Natural killer cell treated with Interleukin-12 subunit alpha and Interleukin-12 subunit beta and Interleukin-15 and Interleukin-18, amount 100 ng/mL, for 72 hours (primary cell): ENCODE results near the gene FCHSD2. TPM values are rescaled to one million over a fixed set of nuclear protein-coding genes. Genes with fewer than 3 reads are reported as not detected.
A peak's percentile ranks its signal among the peaks of the same experiment; 100 is the strongest.

Source experiments
- ATAC-seq, 2 donors: fragments of 150-1000 bp; cut with Tn5 transposase in 1 of 2; sonication (Bioruptor Pico), chemical (Tn5 transposase) in 1 of 2; 2 replicates each; pipeline ENCODE4 v1.10.0; 2021
- DNase-seq: peaks from one replicate; pipeline ENCODE4 v3.0.0; 2022; ENCODE audit warnings: low spot score
- H3K27ac Mint-ChIP-seq, 2 donors: 1 replicate in 1 of 2; 2 replicates in 1 of 2; pipeline ENCODE4 v1.8.0; 2022; ENCODE audit warnings: mixed read lengths in 2 of 2, mild to moderate bottlenecking in 1 of 2, moderate library complexity in 1 of 2
- H3K27me3 Mint-ChIP-seq, 2 donors: 1 replicate in 1 of 2; 2 replicates in 1 of 2; pipeline ENCODE4 v1.8.0; 2022; ENCODE audit warnings: mixed read lengths in 2 of 2
- H3K36me3 Mint-ChIP-seq: one replicate; pipeline ENCODE4 v1.8.0; 2022; ENCODE audit warnings: mixed read lengths
- H3K4me1 Mint-ChIP-seq, 2 donors: 1 replicate in 1 of 2; 2 replicates in 1 of 2; pipeline ENCODE4 v1.8.0; 2022; ENCODE audit warnings: low read depth in 2 of 2, mixed read lengths in 2 of 2, mild to moderate bottlenecking in 1 of 2
- H3K4me3 Mint-ChIP-seq: one replicate; pipeline ENCODE4 v1.8.0; 2022; ENCODE audit warnings: mixed read lengths
- H3K9me3 Mint-ChIP-seq: 2 replicates; pipeline ENCODE4 v1.8.0; 2022; ENCODE audit warnings: mixed read lengths
- total RNA-seq, 2 donors: library from RNA; stranded (reverse); gene quantifications; one replicate each; pipeline ENCODE4 v1.2.3, GENCODE V29; 2022

The FCHSD2 gene
- total RNA-seq, 2 donors from 2014 or later, result 58.8 to 77.3 TPM

DNA sequence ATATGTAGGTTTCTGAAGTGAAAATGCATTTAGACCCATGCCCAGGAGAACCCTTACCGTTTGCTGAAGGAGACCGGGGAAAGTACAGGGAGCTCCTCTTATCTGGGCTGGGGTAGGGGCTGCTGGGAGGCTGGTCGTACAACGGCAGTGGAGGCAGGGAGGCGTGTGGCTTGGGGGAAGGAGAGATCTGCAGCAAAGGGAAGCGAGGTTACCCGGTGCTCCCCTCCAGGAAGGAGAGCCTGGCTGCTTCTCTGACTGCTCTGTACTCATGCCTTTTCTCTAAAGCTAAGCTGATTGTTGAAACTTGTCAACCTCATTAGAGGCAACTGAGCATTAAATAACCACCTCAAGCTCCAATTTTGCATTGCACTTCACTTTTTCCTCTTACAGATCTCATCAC, 300.7 kb downstream of the FCHSD2 start:
- Mint-ChIP-seq H3K27ac (peak overlapping the region in 1 of 2 donors; percentile 25), H3K27me3 (no peaks in the 10 kb centered on the region), H3K36me3 (peaks cover 23% of the 10 kb centered on the region), H3K4me3 (no peak overlapping the region), H3K9me3 (no peaks in the 10 kb centered on the region), H3K4me1 (peaks cover 0 to 7% of the 10 kb centered on the region in 2 donors)
- ATAC-seq (no peak), DNase-seq (no peak)

DNA sequence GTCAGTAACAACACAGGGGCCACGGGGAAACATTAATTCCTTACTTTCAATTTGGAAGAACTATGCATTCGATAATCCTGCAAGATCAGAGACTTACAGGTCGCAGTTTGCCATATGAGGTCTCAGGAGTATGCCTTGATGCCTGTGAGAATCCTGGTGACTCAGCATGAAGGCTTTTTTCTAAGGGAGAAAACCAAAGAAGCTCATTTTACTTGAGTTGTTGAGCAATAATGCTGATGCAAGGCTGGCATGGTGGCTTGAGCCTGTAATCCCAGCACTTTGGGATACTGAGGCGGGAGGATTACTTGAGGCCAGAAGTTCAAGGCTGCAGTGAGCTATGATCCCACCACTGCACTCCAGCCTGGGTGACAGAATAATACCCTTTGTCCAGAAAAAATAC, 301.3 kb downstream of the FCHSD2 start:
- Mint-ChIP-seq H3K27ac (no peak overlapping the region), H3K27me3 (no peaks in the 10 kb centered on the region), H3K4me3 (no peak overlapping the region), H3K36me3 (peaks cover 23% of the 10 kb centered on the region), H3K9me3 (no peaks in the 10 kb centered on the region), H3K4me1 (peaks cover 0 to 7% of the 10 kb centered on the region in 2 donors)
- DNase-seq (no peak), ATAC-seq (no peak)

DNA sequence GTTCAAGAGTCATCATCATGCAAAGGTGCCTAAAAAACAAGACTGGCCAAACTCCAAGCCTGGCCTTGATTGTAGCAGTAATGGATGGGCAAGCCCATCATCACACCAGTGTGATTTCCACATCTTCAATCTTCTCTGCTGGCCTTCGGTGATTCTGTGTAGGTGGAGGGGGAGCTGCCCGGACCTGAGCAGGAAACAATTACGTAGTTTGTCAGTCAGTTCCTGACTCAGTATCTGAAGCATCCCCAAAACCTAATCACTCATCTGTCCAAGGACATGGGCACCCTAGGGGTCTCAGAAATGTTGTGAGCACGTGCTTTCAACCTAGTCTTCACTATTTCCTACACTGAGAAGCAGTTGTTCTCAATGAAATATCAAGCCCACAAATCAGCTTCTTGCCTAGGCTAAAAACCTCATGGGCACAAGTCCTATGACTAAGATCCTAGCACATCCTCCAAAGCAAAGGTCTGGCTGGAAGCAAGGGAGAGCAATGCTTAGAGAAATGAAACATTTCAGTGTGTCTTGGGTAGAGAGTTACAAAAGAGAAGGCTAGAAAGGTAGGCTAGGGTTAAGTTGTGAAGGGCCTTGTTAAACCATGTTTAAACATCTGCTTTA, 303.3 kb downstream of the FCHSD2 start:
- ATAC-seq (no peak), DNase-seq (no peak)
- Mint-ChIP-seq H3K36me3 (peaks cover 23% of the 10 kb centered on the region), H3K4me3 (no peak overlapping the region), H3K4me1 (peaks cover 8 to 15% of the 10 kb centered on the region in 2 donors), H3K27me3 (no peaks in the 10 kb centered on the region), H3K9me3 (no peaks in the 10 kb centered on the region), H3K27ac (peak overlapping the region in 1 of 2 donors; percentile 2)

DNA sequence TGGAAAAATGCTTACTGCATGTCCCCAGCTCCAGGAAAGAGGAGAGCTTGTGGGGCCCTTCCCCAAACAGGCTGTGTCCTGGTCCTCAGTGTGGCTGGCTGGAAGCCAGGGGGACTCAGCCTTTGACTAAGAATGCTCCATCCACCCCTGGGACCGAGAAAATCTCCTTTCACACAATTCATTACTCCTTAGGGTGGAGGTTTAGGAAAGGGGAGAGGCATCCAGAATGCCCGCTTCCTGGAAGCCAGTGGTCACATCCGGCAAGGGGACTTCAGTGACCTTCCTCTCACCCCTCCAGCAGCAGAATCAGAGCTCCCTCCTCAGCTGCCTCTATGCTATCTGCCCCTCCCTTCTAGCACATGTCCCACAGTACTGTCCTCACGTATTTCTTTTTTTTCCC, 306.0 kb downstream of the FCHSD2 start:
- Mint-ChIP-seq H3K9me3 (no peaks in the 10 kb centered on the region), H3K4me3 (no peak overlapping the region), H3K27ac (peak overlapping the region; percentile 78 to 85), H3K36me3 (peaks cover 13% of the 10 kb centered on the region), H3K27me3 (no peaks in the 10 kb centered on the region), H3K4me1 (peaks cover 18 to 26% of the 10 kb centered on the region in 2 donors)
- ATAC-seq (no peak), DNase-seq (no peak)

DNA sequence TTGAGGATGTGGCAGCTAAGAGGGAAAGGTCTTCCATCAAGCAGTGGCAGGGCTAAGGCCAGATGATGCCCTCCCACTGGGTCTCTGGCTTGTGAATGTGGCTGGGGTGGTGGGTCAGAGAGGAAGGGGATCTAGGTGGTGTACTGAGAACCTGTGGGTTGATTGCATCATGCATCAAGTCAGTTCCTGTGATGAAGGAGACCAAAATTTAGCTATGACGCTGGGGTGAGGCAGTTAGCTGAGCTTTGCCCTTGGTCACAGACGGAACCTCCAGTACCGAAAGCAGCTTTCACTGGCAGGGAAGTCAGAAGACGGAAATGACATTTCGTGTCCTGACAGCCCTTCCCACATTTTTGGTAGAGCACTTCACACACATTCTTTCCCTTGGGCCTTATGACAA, 307.2 kb downstream of the FCHSD2 start:
- Mint-ChIP-seq H3K4me1 (peaks cover 26 to 30% of the 10 kb centered on the region in 2 donors), H3K9me3 (no peaks in the 10 kb centered on the region), H3K36me3 (peaks cover 9% of the 10 kb centered on the region), H3K27me3 (no peaks in the 10 kb centered on the region), H3K27ac (peak overlapping the region; percentile 78 to 85), H3K4me3 (peak overlapping the region; percentile 71)
- no peak for DNase-seq
- peak in 1 of 2 donors; percentile 35 for ATAC-seq

DNA sequence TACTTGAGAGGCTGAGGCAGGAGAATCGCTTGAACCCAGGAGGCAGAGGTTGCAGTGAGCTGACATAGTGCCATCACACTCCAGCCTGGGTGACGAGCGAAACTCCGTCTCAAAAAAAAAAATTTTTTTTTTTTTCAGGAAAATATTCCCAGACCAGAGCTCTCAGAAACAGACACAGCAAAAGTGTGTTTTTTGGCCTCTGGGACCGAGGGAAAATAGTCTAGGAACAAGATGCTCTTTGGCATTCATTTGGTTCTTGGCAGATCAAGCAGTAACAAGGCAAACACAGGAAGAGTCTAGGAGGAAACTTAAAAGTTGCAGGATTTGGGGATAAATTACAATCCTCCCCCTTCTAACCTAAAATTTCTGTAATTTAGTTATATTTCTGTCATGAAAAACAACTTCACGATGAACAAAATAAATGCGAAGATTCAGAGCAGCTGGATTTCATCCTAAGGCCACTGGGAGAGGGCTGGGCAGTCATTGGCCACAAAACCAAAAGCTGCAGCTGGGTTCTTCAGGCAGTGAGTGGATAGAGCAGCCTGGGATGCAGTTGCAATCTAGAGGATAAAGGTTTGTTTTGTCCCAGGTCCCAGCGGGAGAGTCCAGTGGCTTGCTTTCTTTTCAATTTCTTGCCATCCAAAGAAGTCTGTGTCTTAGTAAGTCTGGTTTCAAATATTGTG, 308.2 kb downstream of the FCHSD2 start:
- Mint-ChIP-seq H3K27me3 (no peaks in the 10 kb centered on the region), H3K4me3 (no peak overlapping the region)
- no peak for ATAC-seq

DNA sequence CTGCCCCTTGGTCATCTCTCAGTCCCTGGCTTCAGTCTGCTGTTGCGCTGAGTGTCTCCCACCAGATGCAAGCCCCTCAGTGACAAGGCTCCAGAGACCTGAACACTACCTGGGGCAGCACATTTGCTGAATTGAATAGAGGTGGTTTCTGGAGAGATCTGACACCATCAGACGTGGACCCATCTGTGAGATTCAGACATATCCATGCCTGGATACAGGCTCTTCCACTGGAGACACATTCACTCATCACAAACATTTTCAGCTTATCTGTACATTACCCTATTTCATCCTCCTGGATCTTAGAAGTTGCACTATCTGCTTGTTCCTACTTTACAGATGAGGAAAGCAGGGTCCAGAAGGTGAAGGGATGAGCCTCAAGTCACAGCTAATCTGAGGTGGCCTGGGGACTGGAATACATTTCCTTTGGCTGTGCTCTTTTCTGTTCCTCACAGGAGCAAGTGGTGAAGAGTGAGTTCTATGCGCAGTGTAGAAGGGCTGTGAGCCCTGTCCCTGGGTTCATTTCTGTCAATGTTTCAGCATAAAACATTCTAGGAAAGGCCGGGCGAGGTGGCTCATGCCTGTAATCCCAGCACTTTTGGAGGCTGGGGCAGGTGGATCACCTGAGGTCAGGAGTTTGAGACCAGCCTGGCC, 308.9 kb downstream of the FCHSD2 start:
- no peak for ATAC-seq
- DNase-seq, result no peak
- Mint-ChIP-seq H3K27ac (peak overlapping the region; percentile 40 to 68), H3K4me1 (peaks cover 31% of the 10 kb centered on the region in 2 donors), H3K36me3 (no peaks in the 10 kb centered on the region), H3K27me3 (no peaks in the 10 kb centered on the region), H3K4me3 (no peak overlapping the region), H3K9me3 (no peaks in the 10 kb centered on the region)

More for the DNA sequence above, 308.2 kb downstream of the FCHSD2 start:
- Mint-ChIP-seq H3K9me3 (no peaks in the 10 kb centered on the region), H3K36me3 (peaks cover 3% of the 10 kb centered on the region), H3K27ac (peak overlapping the region in 1 of 2 donors; percentile 78), H3K4me1 (peaks cover 26 to 28% of the 10 kb centered on the region in 2 donors)
- DNase-seq, result no peak

DNA sequence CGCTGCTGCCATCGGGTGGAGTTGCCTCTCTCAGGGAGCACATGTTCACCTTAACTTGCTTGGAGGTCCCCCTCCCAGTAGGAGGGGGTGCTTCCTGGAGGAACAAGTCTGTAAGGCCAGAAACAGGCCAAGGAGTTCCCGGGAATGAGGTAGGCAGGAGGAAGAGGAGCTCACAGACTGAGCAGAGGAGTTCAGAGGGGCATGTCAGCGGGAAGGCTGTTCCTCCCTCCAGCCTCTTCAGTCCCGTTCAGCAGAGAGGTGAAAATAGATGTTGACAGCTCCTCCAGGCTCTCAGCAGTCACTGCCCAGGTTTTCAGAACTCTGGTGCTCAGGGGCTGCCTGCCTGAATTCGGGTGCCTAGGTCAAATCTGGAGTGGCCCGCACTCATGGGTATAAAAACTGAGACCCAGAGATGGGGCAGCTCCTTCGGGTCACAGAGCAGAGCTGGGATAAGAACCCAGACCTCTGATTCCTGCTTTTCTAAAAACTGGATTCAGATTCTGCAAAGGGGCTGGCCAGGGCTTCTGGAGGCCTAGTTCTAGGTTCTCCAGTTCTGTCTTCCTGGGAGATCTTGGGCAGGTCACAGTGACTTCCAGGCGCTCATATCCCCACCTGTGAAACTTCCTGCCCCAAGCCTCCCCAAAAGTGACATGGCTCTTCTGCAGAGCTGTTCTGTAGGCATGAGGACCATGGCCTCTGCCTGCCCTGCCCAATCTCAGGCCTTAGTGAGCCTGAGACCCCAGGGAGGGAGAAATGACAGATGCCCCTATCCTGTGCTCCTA, 309.6 kb downstream of the FCHSD2 start:
- H3K27ac Mint-ChIP-seq, result peak overlapping the region; percentile 81 to 90
- no peak for ATAC-seq
- no peak overlapping the region for H3K4me3 Mint-ChIP-seq

DNA sequence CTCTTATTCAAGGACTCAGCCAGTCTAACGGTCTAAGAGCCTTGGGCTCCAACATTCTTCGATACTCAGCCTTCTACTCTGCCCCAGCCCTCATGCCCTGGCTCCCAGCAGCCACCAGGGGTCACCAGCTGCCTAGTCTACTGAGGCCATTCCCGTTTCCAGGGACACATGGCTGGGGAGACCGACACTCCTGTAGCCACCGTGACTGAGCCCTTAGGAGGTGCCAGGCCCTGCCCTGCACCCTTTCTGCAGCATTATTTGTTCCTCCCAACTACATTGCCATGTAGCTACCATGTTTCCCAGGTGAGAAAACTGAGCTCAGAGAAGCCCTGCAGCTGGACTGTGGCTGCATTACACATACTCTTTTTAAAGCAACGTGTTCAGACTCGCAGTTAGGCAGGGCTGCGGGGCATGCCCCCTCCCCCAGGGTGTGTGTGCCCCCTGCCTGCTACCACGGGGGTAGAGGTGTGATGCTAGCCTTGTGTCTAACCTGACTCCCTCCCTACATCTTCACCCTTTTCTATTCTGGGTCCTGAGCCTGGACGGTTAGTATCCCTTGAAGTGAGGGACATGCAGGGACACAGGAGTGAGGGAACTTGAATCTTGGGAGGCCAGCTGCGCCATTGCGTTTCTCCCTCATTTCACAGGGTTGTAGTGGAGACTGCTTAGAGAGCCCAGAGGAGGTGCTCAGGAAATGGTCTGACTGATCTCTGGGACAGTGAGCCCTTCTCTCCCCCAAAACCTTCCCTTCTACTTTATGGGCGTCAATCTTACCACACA, 310.4 kb downstream of the FCHSD2 start:
- Mint-ChIP-seq H3K27ac (peak overlapping the region; percentile 81 to 90), H3K27me3 (no peaks in the 10 kb centered on the region), H3K9me3 (no peaks in the 10 kb centered on the region), H3K36me3 (no peaks in the 10 kb centered on the region), H3K4me3 (no peak overlapping the region), H3K4me1 (peaks cover 35 to 39% of the 10 kb centered on the region in 2 donors)
- DNase-seq, result no peak
- peak in 1 of 2 donors; percentile 56 for ATAC-seq

More for the DNA sequence above, 309.6 kb downstream of the FCHSD2 start:
- H3K9me3 Mint-ChIP-seq, result no peaks in the 10 kb centered on the region
- no peak for DNase-seq
- peaks cover 35 to 38% of the 10 kb centered on the region in 2 donors for H3K4me1 Mint-ChIP-seq
- no peaks in the 10 kb centered on the region for H3K27me3 Mint-ChIP-seq
- no peaks in the 10 kb centered on the region for H3K36me3 Mint-ChIP-seq

DNA sequence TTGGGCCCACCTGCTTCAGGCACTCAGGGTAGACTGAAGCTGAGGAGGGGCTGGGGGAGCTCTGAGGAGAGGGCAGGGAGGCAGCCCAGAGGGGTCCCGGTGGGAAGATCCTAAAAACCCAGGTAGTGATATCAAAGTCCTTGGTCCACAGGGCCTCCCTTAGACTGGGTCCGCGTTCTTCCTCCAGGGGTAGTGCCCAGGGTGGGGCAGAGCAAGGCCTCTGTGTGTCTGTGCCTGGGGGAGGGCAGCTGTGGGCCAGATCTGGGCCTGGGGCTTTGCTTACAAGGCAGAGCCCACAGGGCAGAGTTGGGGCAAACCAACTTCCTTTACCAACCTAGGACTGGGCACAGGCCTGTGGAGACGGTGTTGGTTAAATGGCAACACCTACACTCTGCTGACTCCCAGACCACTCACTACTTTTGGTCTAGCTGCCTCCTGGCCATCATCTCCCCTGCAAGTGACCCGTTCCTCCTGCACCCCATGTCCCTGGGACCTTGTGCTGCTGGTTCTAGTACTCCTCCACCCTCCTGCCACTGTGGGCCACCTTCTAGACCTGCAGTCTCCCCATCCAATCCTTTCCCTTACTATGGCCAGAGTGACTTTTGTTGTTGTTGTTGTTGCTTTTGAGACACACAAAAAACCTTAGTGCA, 312.1 kb downstream of the FCHSD2 start:
- Mint-ChIP-seq H3K9me3 (no peaks in the 10 kb centered on the region), H3K27me3 (no peaks in the 10 kb centered on the region), H3K4me3 (no peak overlapping the region), H3K4me1 (peaks cover 30 to 34% of the 10 kb centered on the region in 2 donors), H3K27ac (peak overlapping the region; percentile 81 to 90), H3K36me3 (no peaks in the 10 kb centered on the region)
- DNase-seq, result no peak
- no peak for ATAC-seq

DNA sequence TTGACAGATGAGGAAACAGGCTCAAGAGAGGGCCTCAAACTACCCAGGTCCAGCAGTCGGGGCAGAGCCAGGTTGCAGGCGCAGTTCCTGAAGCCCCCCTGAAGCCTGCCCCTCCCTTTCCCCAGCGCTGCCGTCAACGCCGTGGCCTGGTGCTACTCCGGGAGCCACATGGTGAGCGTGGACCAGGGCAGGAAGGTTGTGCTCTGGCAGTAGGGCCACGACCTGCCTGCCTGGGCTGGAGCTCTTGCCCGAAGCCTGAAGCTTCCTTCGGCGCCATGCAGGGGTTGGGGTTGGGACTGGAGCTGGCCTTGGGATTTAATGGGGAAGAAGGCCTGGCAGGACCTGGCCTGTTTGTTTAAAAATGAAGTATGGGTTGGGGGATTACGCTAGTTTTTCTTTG, 312.9 kb downstream of the FCHSD2 start:
- ATAC-seq (no peak), DNase-seq (no peak)
- peaks cover 31% of the 10 kb centered on the region in 2 donors for H3K4me1 Mint-ChIP-seq
- H3K36me3 Mint-ChIP-seq, result no peaks in the 10 kb centered on the region
- H3K27ac Mint-ChIP-seq, result peak overlapping the region; percentile 81 to 90
- H3K4me3 Mint-ChIP-seq, result peak overlapping the region; percentile 64
- no peaks in the 10 kb centered on the region for H3K27me3 Mint-ChIP-seq
- H3K9me3 Mint-ChIP-seq, result no peaks in the 10 kb centered on the region

DNA sequence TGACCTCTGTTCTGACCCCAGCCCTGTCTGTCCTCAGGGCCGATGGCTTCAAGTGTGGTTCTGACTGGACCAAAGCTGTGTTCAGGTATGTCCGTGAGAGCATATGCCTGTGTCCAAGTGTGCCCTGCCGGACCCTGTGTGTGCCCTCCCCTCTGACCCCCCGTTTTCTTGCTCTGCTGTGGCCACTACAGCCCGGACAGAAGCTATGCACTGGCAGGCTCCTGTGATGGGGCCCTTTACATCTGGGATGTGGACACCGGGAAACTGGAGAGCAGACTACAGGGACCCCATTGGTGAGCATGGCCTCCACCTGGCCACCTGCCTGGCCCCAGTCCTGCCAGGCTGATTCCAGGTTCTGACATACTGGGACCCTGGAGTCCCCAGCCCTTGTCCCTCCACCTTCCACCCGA, 313.4 kb downstream of the FCHSD2 start:
- Mint-ChIP-seq H3K4me3 (peak overlapping the region; percentile 62), H3K27me3 (no peaks in the 10 kb centered on the region), H3K4me1 (peaks cover 31% of the 10 kb centered on the region in 2 donors), H3K27ac (peak overlapping the region; percentile 81 to 90), H3K36me3 (no peaks in the 10 kb centered on the region), H3K9me3 (no peaks in the 10 kb centered on the region)
- DNase-seq (no peak), ATAC-seq (no peak)
